ENCODE measurements around the gene NUFIP2. TPM values are rescaled to one million over a fixed set of nuclear protein-coding genes. Genes with fewer than 3 reads are reported as not detected.

The NUFIP2 gene
- total and polyA plus RNA-seq, 10 of the 15 experiments (the other 5 are each of a cell fraction or from before 2014, with no cell fraction given), result 3.7 to 32.3 (median 14.5) TPM

DNA sequence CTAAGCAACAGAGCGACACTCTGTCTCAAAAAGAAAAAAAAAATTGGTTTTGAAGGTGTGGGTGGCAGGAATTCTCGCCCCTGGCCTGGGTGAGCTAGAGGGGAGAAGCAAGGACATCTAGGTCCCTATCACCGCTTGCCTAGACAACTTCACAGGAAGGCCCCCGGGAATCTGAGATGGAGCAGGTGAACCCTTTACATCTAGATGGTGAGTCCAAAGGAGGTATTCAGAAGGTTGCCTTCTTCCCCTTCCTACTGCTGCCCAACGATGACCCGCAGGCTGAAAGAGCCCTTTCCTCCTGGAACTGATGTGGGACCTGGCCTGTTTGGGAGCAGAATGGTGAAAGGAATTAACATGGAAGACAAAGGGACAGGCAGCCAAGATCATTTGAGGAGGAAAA lies 48.5 kb downstream of the NUFIP2 start:
- TF ChIP-seq, protein P1, sequence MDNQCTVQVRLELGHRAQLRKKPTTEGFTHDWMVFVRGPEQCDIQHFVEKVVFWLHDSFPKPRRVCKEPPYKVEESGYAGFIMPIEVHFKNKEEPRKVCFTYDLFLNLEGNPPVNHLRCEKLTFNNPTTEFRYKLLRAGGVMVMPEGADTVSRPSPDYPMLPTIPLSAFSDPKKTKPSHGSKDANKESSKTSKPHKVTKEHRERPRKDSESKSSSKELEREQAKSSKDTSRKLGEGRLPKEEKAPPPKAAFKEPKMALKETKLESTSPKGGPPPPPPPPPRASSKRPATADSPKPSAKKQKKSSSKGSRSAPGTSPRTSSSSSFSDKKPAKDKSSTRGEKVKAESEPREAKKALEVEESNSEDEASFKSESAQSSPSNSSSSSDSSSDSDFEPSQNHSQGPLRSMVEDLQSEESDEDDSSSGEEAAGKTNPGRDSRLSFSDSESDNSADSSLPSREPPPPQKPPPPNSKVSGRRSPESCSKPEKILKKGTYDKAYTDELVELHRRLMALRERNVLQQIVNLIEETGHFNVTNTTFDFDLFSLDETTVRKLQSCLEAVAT (IDR thresholded peaks at IDR 0.05), result no peak
- TF ChIP-seq ZZZ3 (IDR thresholded peaks at IDR 0.05; ENCODE audit: control insufficient read depth, insufficient read length, low read depth) (no peak), MXI1 (IDR thresholded peaks at IDR 0.05; ENCODE audit: low read depth, low read length) (no peak), RCOR1 (conservative IDR thresholded peaks at IDR 0.05; ENCODE audit: low read depth, low read length) (no peak), CBFB (IDR thresholded peaks at IDR 0.05; ENCODE audit: low read depth) (no peak)
- TF ChIP-seq, protein P2, sequence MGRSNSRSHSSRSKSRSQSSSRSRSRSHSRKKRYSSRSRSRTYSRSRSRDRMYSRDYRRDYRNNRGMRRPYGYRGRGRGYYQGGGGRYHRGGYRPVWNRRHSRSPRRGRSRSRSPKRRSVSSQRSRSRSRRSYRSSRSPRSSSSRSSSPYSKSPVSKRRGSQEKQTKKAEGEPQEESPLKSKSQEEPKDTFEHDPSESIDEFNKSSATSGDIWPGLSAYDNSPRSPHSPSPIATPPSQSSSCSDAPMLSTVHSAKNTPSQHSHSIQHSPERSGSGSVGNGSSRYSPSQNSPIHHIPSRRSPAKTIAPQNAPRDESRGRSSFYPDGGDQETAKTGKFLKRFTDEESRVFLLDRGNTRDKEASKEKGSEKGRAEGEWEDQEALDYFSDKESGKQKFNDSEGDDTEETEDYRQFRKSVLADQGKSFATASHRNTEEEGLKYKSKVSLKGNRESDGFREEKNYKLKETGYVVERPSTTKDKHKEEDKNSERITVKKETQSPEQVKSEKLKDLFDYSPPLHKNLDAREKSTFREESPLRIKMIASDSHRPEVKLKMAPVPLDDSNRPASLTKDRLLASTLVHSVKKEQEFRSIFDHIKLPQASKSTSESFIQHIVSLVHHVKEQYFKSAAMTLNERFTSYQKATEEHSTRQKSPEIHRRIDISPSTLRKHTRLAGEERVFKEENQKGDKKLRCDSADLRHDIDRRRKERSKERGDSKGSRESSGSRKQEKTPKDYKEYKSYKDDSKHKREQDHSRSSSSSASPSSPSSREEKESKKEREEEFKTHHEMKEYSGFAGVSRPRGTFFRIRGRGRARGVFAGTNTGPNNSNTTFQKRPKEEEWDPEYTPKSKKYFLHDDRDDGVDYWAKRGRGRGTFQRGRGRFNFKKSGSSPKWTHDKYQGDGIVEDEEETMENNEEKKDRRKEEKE (IDR thresholded peaks at IDR 0.05), result no peak
- Histone ChIP-seq H3K27me3 (replicated peaks in 1 of 2; ENCODE audit: control insufficient read depth in 2 of 2, insufficient read depth in 2 of 2, low read length in 1 of 2) (no peaks in the 10 kb centered on the region), H3K9ac (ENCODE audit: control insufficient read depth, insufficient read depth, low read length) (no peak overlapping the region), H3K27ac (ENCODE audit: control insufficient read depth, insufficient read depth) (no peak overlapping the region), H3K79me2 (ENCODE audit: control insufficient read depth, insufficient read depth, low read length) (no peaks in the 10 kb centered on the region), H3K4me3 (no peak overlapping the region), H3K4me1 (ENCODE audit: control insufficient read depth, insufficient read depth, low read length) (no peaks in the 10 kb centered on the region; the same call in 1 of the 2 replicates), H2AFZ (ENCODE audit: control insufficient read depth, low read depth, low read length) (no peak overlapping the region), H3K9me3 (replicated peaks; ENCODE audit: control insufficient read depth, insufficient read depth, low read length) (no peaks in the 10 kb centered on the region), H3K4me2 (ENCODE audit: control insufficient read depth, insufficient read depth) (no peak overlapping the region), H4K20me1 (ENCODE audit: control insufficient read depth, insufficient read depth) (no peaks in the 10 kb centered on the region), H3K36me3 (ENCODE audit: control insufficient read depth in 2 of 2, insufficient read depth in 2 of 2, low read length in 1 of 2) (no peaks in the 10 kb centered on the region)
- intact Hi-C loops (cut with micrococcal nuclease; ENCODE audit: unreplicated experiment) (no loop called here), in situ Hi-C loops (cut with MboI) (no loop called here)
- no TSS peak for BruUV-seq (replicated peaks)
- ChIA-PET CTCF (no interaction called here), SMC1A (ENCODE audit: uncharacterized antibody, unreplicated experiment) (interaction anchor here (1.0 to 1.4 kb wide), 3 partner anchors 26 to 46 kb away, joined by 3 read pairs; no protein-coding TSS in a partner anchor), RAD21 (ENCODE audit: unreplicated experiment) (no interaction called here), POLR2A (no interaction called here)
- ATAC-seq, result no peak
- no peak for FAIRE-seq
- 70% methylated on average over 6 of the region's 6 CpGs for WGBS (ENCODE audit: insufficient coverage, insufficient replicate concordance, low lambda C conversion rate, missing lambda C conversion rate)
- DNase-seq (ENCODE audit: low read depth, low spot score), result no peak
